Mucosa of descending colon (tissue), 3 donors: ENCODE measurements around the gene DDX24. TPM values are rescaled to one million over a fixed set of nuclear protein-coding genes. Genes with fewer than 3 reads are reported as not detected.

Source experiments
- ATAC-seq: fragments of 200-7000 bp; cut with Tn5 transposase; one replicate; pipeline ENCODE4 v1.9.1; 2020; ENCODE audit warnings: mild to moderate bottlenecking, moderate library complexity
- DNase-seq, 3 donors: peaks; one replicate each; pipeline ENCODE4 v3.0.0-alpha.2; 2020
- H3K36me3 ChIP-seq: fragments of 200-600 bp; one replicate; pipeline ENCODE4 v1.8.0; 2021; ENCODE audit warnings: low read depth, mild to moderate bottlenecking
- H3K4me1 ChIP-seq: fragments of 200-600 bp; one replicate; pipeline ENCODE4 v1.8.0; 2021; ENCODE audit warnings: low read depth, mild to moderate bottlenecking
- H3K4me3 ChIP-seq: fragments of 200-600 bp; one replicate; pipeline ENCODE4 v1.8.0; 2021; ENCODE audit warnings: mild to moderate bottlenecking
- H3K9me3 ChIP-seq: fragments of 200-600 bp; one replicate; pipeline ENCODE4 v1.8.0; 2021; ENCODE audit warnings: mild to moderate bottlenecking
- intact Hi-C, 2 donors: fragments of 100-400 bp; cut with DNase I in 1 of 2; cut with micrococcal nuclease in 1 of 2; formaldehyde crosslinking; loops; one replicate each; pipeline versions ENCODE4 v1.11.0 to v1.11.1; 2022; cut with DNase I, micrococcal nuclease
- long read RNA-seq, 2 donors: library from polyadenylated mRNA; unstranded; transcript quantifications; one replicate each; pipeline ENCODE4 v2.0.0, GENCODE V29; 2019 to 2021
- total RNA-seq, 3 donors: library from RNA; stranded (reverse); fragmentation: NEBNext Ultra II Directional in 2 of 3; extraction: Animal tissue kit (Norgen Biotek cat#: 25700) in 2 of 3; gene quantifications; one replicate each; pipeline versions ENCODE4 v1.2.1 to v1.2.4, GENCODE V29; 2021 to 2023
- TF ChIP-seq, protein P1 (sequence below): fragments of 200-600 bp; IDR thresholded peaks from one replicate; pipeline ENCODE4 v1.8.0; 2022; ENCODE audit warnings: antibody characterized with exemption, mild to moderate bottlenecking
- donor health status: DM: no; HTN: no; CAD: no; lungs with moderate emphysema.
- donor health status: DM: no; HTN: no; CAD: no.
- donor health status: DM: no; HTN: yes; CAD: no.

DDX24 gene, protein sequence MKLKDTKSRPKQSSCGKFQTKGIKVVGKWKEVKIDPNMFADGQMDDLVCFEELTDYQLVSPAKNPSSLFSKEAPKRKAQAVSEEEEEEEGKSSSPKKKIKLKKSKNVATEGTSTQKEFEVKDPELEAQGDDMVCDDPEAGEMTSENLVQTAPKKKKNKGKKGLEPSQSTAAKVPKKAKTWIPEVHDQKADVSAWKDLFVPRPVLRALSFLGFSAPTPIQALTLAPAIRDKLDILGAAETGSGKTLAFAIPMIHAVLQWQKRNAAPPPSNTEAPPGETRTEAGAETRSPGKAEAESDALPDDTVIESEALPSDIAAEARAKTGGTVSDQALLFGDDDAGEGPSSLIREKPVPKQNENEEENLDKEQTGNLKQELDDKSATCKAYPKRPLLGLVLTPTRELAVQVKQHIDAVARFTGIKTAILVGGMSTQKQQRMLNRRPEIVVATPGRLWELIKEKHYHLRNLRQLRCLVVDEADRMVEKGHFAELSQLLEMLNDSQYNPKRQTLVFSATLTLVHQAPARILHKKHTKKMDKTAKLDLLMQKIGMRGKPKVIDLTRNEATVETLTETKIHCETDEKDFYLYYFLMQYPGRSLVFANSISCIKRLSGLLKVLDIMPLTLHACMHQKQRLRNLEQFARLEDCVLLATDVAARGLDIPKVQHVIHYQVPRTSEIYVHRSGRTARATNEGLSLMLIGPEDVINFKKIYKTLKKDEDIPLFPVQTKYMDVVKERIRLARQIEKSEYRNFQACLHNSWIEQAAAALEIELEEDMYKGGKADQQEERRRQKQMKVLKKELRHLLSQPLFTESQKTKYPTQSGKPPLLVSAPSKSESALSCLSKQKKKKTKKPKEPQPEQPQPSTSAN
- 100 to 1,000 TPM in 2 of 3 donors, 10 to 100 TPM in 1; 90.6 to 197 (median 107) TPM for total RNA-seq
- long read RNA-seq, donor 1, full-length matches to known transcripts = 108 of 126 reads
- long read RNA-seq, donor 1, partial matches to known transcripts = 15 of 126 reads
- long read RNA-seq, donor 1, other reads (novel, unspliced or antisense) = 3 of 126 reads
- long read RNA-seq, donor 2, full-length matches to known transcripts = 28 of 35 reads
- long read RNA-seq, donor 2, partial matches to known transcripts = 6 of 35 reads
- long read RNA-seq, donor 2, other reads (novel, unspliced or antisense) = 1 of 35 reads

GRCh38 chr14:94080621-94081385, at the start of gene DDX24, which contains the start of gene IFI27L1:
Gene DDX24 (minus strand): TSS chr14:94081202. CDS start chr14:94079742, 1,460 bp downstream.
Gene IFI27L1 (plus strand): TSS chr14:94081310. CDS start chr14:94096938, 15,628 bp downstream.
- H3K4me3 ChIP-seq = peak within 1 kb of the TSS; percentile 97
- H3K9me3 ChIP-seq = no peaks in the 10 kb centered on the region
- peak; percentile 97 to 98 (median 98) for DNase-seq
- H3K36me3 ChIP-seq = no peaks in the 10 kb centered on the region
- intact Hi-C loops = loop anchor here in 1 of 2 donors (2.0 kb wide), 1 partner anchor 30 kb away; the partner anchor contains the start of gene IFI27
- peaks cover 30% of the 10 kb centered on the region for H3K4me1 ChIP-seq
- ATAC-seq = peak; percentile 100
- TF ChIP-seq, protein P1, sequence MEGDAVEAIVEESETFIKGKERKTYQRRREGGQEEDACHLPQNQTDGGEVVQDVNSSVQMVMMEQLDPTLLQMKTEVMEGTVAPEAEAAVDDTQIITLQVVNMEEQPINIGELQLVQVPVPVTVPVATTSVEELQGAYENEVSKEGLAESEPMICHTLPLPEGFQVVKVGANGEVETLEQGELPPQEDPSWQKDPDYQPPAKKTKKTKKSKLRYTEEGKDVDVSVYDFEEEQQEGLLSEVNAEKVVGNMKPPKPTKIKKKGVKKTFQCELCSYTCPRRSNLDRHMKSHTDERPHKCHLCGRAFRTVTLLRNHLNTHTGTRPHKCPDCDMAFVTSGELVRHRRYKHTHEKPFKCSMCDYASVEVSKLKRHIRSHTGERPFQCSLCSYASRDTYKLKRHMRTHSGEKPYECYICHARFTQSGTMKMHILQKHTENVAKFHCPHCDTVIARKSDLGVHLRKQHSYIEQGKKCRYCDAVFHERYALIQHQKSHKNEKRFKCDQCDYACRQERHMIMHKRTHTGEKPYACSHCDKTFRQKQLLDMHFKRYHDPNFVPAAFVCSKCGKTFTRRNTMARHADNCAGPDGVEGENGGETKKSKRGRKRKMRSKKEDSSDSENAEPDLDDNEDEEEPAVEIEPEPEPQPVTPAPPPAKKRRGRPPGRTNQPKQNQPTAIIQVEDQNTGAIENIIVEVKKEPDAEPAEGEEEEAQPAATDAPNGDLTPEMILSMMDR = no peak

DNA sequence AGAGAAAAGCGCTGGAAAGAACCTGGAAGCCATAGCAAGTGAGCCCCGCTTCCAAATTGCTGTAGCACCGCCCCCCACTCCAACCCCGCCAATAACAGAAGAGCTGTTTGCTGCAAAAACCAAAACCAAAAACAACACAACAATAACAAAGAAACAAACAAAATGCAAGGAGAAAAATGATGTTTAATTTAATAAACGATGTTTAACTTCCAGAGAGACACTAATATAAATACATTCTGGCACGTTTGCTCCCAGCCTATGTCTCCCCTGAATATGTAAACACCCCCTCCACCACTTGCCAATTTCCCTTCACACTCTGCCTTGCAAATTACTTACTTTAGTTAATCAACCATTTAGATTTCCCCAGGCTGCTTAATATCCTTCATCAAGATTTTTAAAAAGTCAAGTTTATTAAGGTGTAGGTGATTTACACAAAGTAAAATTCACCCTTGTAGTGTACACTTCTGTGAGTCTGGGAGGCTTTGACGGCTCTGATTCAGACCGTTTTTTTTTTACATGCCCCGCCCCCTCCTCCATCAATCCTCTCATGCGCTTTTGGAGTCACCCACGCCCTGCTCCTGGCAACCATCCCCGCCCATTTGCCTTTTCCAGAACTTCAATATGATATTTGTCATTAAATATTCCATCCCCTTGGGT, 48.9 kb upstream of the DDX24 start:
- H3K4me1 ChIP-seq = no peaks in the 10 kb centered on the region
- no peaks in the 10 kb centered on the region for H3K9me3 ChIP-seq
- H3K36me3 ChIP-seq = no peaks in the 10 kb centered on the region
- intact Hi-C loops = loop anchor here in 1 of 2 donors (10.0 kb wide), 1 partner anchor 95 kb away; no protein-coding TSS in a partner anchor
- TF ChIP-seq, protein P1 = no peak
- peak; percentile 34 for ATAC-seq
- peak in 1 of 3 donors; percentile 44 for DNase-seq
- H3K4me3 ChIP-seq = no peak overlapping the region

DNA sequence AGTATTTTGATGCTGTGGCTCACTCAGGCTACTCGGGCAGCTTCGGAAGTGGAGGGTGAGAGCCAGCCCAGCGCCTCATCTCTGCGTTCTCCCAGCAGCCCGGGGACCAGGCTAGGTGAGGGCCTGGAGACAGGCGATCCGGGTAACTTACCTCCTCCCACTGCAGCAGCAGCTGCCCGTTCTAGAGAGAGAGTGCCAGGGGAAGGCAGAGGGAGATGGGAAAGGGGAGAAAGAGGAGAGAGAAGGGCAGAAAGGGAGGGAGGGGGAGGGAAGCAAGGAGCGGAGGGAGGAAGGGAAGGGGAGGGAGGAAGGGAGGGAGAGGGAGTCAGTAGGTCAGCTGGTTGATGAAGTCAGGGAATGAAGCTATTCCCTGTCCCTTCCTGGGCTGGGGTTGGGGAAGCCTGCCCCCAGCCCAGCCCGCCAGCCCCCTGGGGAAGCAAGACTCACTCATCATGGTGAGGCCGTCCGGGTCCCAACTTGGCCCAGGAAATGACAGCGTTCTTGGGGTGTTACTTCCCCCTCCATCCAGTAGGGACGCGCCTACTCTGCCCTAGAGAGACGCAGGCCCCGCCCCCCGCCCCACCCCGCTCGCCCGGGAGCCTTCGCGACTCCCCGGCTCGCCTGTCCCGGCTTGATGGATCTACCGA, 48.2 kb upstream of the DDX24 start, which contains the start of gene IFI27L2:
IFI27L2 (minus strand) TSS at position 494 of the 647 bp plus-strand sequence; CDS start at position 454, 40 bp downstream.
- ATAC-seq (peak; percentile 95), DNase-seq (peak; percentile 80 to 82 (median 82))
- no peaks in the 10 kb centered on the region for H3K9me3 ChIP-seq
- no peak within 1 kb of the TSS for H3K4me3 ChIP-seq
- no peaks in the 10 kb centered on the region for H3K36me3 ChIP-seq
- intact Hi-C loops = no loop called here
- TF ChIP-seq, protein P1 = peak; percentile 32
- no peaks in the 10 kb centered on the region for H3K4me1 ChIP-seq

DNA sequence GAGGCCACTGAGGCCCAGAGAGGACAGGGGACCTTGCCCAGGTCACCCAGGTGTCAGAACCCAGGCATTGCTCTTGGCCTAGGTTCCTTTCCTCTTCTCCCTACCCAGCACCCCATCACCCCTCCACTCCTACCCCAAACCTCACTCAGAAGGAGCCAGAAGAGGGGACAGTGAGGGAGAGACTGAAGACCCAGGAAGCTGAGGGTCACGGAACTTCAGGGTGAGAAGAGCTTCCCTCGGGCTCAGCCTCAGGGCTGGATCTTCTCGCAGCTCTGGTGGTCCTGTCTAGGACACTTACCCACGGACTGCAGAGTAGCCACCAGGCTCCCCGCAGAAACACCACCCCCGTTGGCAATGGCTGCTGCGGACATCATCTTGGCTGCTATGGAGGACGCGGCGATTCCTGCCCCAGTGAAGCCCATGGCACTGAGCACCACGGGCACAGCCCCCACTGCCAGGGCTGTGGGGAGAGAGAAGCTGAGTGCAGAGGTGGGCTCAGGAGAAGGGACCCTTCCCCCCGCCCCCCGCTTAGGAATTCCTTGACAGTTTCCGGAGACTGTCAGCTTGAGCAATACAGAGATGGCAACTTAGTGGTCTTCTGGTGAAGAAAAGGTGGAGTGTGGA, 47.3 kb upstream of the DDX24 start:
- TF ChIP-seq, protein P1 = no peak
- H3K36me3 ChIP-seq = no peaks in the 10 kb centered on the region
- ATAC-seq (no peak), DNase-seq (no peak)
- H3K4me1 ChIP-seq = no peaks in the 10 kb centered on the region
- H3K9me3 ChIP-seq = no peaks in the 10 kb centered on the region
- no peak overlapping the region for H3K4me3 ChIP-seq
- intact Hi-C loops = no loop called here
